Right atrium auricular region (tissue), 2 donors: ENCODE measurements around the gene PAX8. TPM values are rescaled to one million over a fixed set of nuclear protein-coding genes. Genes with fewer than 3 reads are reported as not detected.
A peak's percentile ranks its signal among the peaks of the same experiment; 100 is the strongest.
"Not testable (repeated sequence)": the region's sequence is repeated elsewhere in the genome, so short reads cannot be mapped to it uniquely, and the experiment has no call there.

Source experiments
- DNase-seq: peaks from one replicate; pipeline ENCODE4 v3.0.0-alpha.2; 2019; ENCODE audit warnings: low spot score
- H3K27ac ChIP-seq, 2 donors: fragments of 200-600 bp; sonication (generic); 1 replicate in 1 of 2; 2 replicates in 1 of 2; pipeline ENCODE4 v1.5.1; 2016 to 2019
- H3K27me3 ChIP-seq, 2 donors: fragments of 200-600 bp; sonication (generic); one replicate each; pipeline versions ENCODE4 v1.5.1 to v1.6.0; 2017 to 2019
- H3K36me3 ChIP-seq: fragments of 200-600 bp; sonication (generic); one replicate; pipeline ENCODE4 v1.5.1; 2016
- H3K4me1 ChIP-seq, 2 donors: fragments of 200-600 bp; sonication (generic); one replicate each; pipeline versions ENCODE4 v1.5.1 to v1.6.0; 2017 to 2019
- H3K4me3 ChIP-seq, 2 donors: fragments of 200-600 bp; sonication (generic); 1 replicate in 1 of 2; 2 replicates in 1 of 2; pipeline ENCODE4 v1.5.1; 2017 to 2019; ENCODE audit warnings: mild to moderate bottlenecking in 1 of 2, moderate library complexity in 1 of 2
- H3K9me3 ChIP-seq, 2 donors: fragments of 200-600 bp; sonication (generic); one replicate each; pipeline ENCODE4 v1.5.1; 2019
- CTCF ChIP-seq, 2 donors: fragments of 200-600 bp; sonication (generic); IDR thresholded peaks; one replicate each; pipeline ENCODE4 v1.5.1; 2019; ENCODE audit warnings: antibody characterized with exemption in 2 of 2
- total RNA-seq, 2 donors: library from RNA; depleted of rRNA; stranded (reverse); fragments of >200 nt; gene quantifications; one replicate each; pipeline ENCODE4 v1.1.0, GENCODE V29; 2016

The PAX8 gene
- total RNA-seq, 2 donors from 2014 or later, result 0.37 to 1.2 TPM

- no peak for TF ChIP-seq CTCF (IDR thresholded peaks at IDR 0.05)
- Histone ChIP-seq H3K27ac (no peak overlapping the region), H3K36me3 (no peaks in the 10 kb centered on the region), H3K9me3 (no peaks in the 10 kb centered on the region), H3K4me1 (no peaks in the 10 kb centered on the region), H3K27me3 (no peaks in the 10 kb centered on the region), H3K4me3 (no peak overlapping the region)
- no peak for DNase-seq
Observed at GRCh38 chr2:113300281-113300680, 21.6 kb upstream of the PAX8 start.

GRCh38 chr2:113298176-113298575, 19.5 kb upstream of the PAX8 start:
- no peaks in the 10 kb centered on the region for H3K4me1 ChIP-seq
- H3K9me3 ChIP-seq, result no peaks in the 10 kb centered on the region
- no peaks in the 10 kb centered on the region for H3K27me3 ChIP-seq
- no peak overlapping the region for H3K27ac ChIP-seq
- TF ChIP-seq CTCF (IDR thresholded peaks at IDR 0.05), result no peak
- DNase-seq, result no peak
- H3K36me3 ChIP-seq, result no peaks in the 10 kb centered on the region
- no peak overlapping the region for H3K4me3 ChIP-seq

- not testable (repeated sequence) for H3K36me3 ChIP-seq, H3K27me3 ChIP-seq, H3K4me3 ChIP-seq, DNase-seq, H3K9me3 ChIP-seq, H3K27ac ChIP-seq, H3K4me1 ChIP-seq
Observed at GRCh38 chr2:113297590-113297989, 18.9 kb upstream of the PAX8 start.

- TF ChIP-seq CTCF (IDR thresholded peaks at IDR 0.05), result no peak
- no peak overlapping the region for H3K4me3 ChIP-seq
- no peaks in the 10 kb centered on the region for H3K36me3 ChIP-seq
- no peaks in the 10 kb centered on the region for H3K9me3 ChIP-seq
- no peak overlapping the region for H3K27ac ChIP-seq
- no peak for DNase-seq
- H3K4me1 ChIP-seq, result no peaks in the 10 kb centered on the region
- H3K27me3 ChIP-seq, result no peaks in the 10 kb centered on the region
Observed at GRCh38 chr2:113291191-113291590, 12.5 kb upstream of the PAX8 start.

- H3K27me3 ChIP-seq, result not testable (repeated sequence)
Observed at GRCh38 chr2:113288674-113289149, 10.0 kb upstream of the PAX8 start.

GRCh38 chr2:113288117-113288673, 9.5 kb upstream of the PAX8 start:
- H3K27me3 ChIP-seq, H3K36me3 ChIP-seq, H3K27ac ChIP-seq, DNase-seq, H3K4me3 ChIP-seq, H3K9me3 ChIP-seq: not testable (repeated sequence)
- H3K4me1 ChIP-seq, result peaks cover 0 to 12% of the 10 kb centered on the region in 2 donors

More at GRCh38 chr2:113288674-113289149, 10.0 kb upstream of the PAX8 start:
- H3K9me3 ChIP-seq, H3K4me3 ChIP-seq, H3K27ac ChIP-seq, H3K4me1 ChIP-seq, DNase-seq, H3K36me3 ChIP-seq: not testable (repeated sequence)

- H3K36me3 ChIP-seq, result no peaks in the 10 kb centered on the region
- peaks cover 0 to 18% of the 10 kb centered on the region in 2 donors for H3K4me1 ChIP-seq
- H3K27ac ChIP-seq, result no peak overlapping the region
- H3K4me3 ChIP-seq, result no peak overlapping the region
- no peak for DNase-seq
- no peaks in the 10 kb centered on the region for H3K27me3 ChIP-seq
- H3K9me3 ChIP-seq, result no peaks in the 10 kb centered on the region
- no peak for TF ChIP-seq CTCF (IDR thresholded peaks at IDR 0.05)
Observed at GRCh38 chr2:113285816-113286215, 7.1 kb upstream of the PAX8 start.

GRCh38 chr2:113284999-113285398, 6.3 kb upstream of the PAX8 start:
- not testable (repeated sequence) for H3K27me3 ChIP-seq, DNase-seq, H3K4me3 ChIP-seq, H3K36me3 ChIP-seq, H3K9me3 ChIP-seq
- Histone ChIP-seq H3K27ac (peak overlapping the region in 1 of 2 donors; percentile 9), H3K4me1 (peaks cover 0 to 18% of the 10 kb centered on the region in 2 donors)
